ENCODE results near the gene ZNF493. TPM values are rescaled to one million over a fixed set of nuclear protein-coding genes. Genes with fewer than 3 reads are reported as not detected.

ZNF493 gene
- total RNA-seq, 1 donor from 2014 or later = 52.6 TPM

DNA sequence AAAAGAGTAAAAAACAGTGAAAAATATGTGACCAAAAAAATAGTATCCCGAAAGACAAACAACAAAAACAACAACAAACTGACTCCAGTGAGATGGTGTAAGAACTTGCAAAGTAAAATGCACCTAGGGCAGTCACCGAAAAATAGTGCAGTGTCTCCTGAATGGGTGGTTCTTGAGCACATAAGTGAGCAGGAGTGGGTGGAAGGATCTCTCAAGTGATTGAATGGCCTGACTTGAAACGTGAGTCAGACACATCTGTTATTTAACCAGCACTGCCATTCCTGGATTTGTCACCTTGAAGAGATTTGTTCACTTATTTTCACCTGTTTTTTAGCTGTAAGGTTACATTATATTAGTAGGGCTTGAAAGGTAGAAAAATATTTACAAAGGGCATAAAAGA lies 34.6 kb upstream of the ZNF493 start:
- TF ChIP-seq, protein P1, sequence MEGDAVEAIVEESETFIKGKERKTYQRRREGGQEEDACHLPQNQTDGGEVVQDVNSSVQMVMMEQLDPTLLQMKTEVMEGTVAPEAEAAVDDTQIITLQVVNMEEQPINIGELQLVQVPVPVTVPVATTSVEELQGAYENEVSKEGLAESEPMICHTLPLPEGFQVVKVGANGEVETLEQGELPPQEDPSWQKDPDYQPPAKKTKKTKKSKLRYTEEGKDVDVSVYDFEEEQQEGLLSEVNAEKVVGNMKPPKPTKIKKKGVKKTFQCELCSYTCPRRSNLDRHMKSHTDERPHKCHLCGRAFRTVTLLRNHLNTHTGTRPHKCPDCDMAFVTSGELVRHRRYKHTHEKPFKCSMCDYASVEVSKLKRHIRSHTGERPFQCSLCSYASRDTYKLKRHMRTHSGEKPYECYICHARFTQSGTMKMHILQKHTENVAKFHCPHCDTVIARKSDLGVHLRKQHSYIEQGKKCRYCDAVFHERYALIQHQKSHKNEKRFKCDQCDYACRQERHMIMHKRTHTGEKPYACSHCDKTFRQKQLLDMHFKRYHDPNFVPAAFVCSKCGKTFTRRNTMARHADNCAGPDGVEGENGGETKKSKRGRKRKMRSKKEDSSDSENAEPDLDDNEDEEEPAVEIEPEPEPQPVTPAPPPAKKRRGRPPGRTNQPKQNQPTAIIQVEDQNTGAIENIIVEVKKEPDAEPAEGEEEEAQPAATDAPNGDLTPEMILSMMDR (IDR thresholded peaks at IDR 0.05) = no peak
- Histone ChIP-seq H2AFZ (replicated peaks) (no peak overlapping the region), H3K36me3 (peaks cover 49% of the 10 kb centered on the region), H3K27ac (no peak overlapping the region), H3K79me2 (ENCODE audit: low read depth) (peaks cover 85% of the 10 kb centered on the region), H3K9me3 (ENCODE audit: low read depth) (no peaks in the 10 kb centered on the region), H3K9ac (no peak overlapping the region), H3K4me1 (peaks cover 3% of the 10 kb centered on the region), H3K27me3 (no peaks in the 10 kb centered on the region), H4K20me1 (ENCODE audit: low read depth) (no peaks in the 10 kb centered on the region), H3F3A (ENCODE audit: low read depth) (peaks cover 7% of the 10 kb centered on the region), H3K4me3 (no peak overlapping the region), H3K4me2 (no peak overlapping the region)
- Mint-ChIP-seq H3K36me3 (peaks cover 70% of the 10 kb centered on the region), H3K27me3 (ENCODE audit: insufficient read depth, low read depth) (peaks cover 10% of the 10 kb centered on the region), H3K9me3 (peaks cover 86% of the 10 kb centered on the region), H3K27ac (no peak overlapping the region), H3K4me3 (no peak overlapping the region), H3K4me1 (no peaks in the 10 kb centered on the region)
- no peak for DNase-seq (ENCODE audit: low spot score)

GRCh38 chr19:21383980-21384582 lies 12.9 kb upstream of the ZNF493 start:
- H4K20me1 ChIP-seq (ENCODE audit: low read depth) = no peaks in the 10 kb centered on the region
- H3K4me3 ChIP-seq = no peak overlapping the region

GRCh38 chr19:21396121-21396520 lies 812 bp upstream of the ZNF493 start:
- TF ChIP-seq, protein P1 (IDR thresholded peaks at IDR 0.05) = no peak
- no peak for TF ChIP-seq EZH2 (IDR thresholded peaks at IDR 0.05)
- TF ChIP-seq EZH2phosphoT487 (IDR thresholded peaks at IDR 0.05) = no peak
- peaks cover 5% of the 10 kb centered on the region for H3F3A ChIP-seq (ENCODE audit: low read depth)
- H3K4me1 ChIP-seq = peaks cover 5% of the 10 kb centered on the region
- H3K4me1 Mint-ChIP-seq = no peaks in the 10 kb centered on the region
- H3K79me2 ChIP-seq (ENCODE audit: low read depth) = peaks cover 41% of the 10 kb centered on the region
- no peaks in the 10 kb centered on the region for H3K36me3 ChIP-seq
- no peak overlapping the region for H3K4me3 ChIP-seq
- H3K9me3 ChIP-seq (ENCODE audit: low read depth) = no peaks in the 10 kb centered on the region
- H3K27me3 Mint-ChIP-seq (ENCODE audit: insufficient read depth, low read depth) = peaks cover 3% of the 10 kb centered on the region
- no peak for DNase-seq (ENCODE audit: low spot score)
- no peak overlapping the region for H3K4me3 Mint-ChIP-seq
- H3K27me3 ChIP-seq = no peaks in the 10 kb centered on the region
- H3K27ac ChIP-seq = no peak overlapping the region
- H2AFZ ChIP-seq (replicated peaks) = no peak overlapping the region
- peaks cover 28% of the 10 kb centered on the region for H3K36me3 Mint-ChIP-seq
- H3K27ac Mint-ChIP-seq = no peak overlapping the region
- H3K9ac ChIP-seq = no peak overlapping the region
- H4K20me1 ChIP-seq (ENCODE audit: low read depth) = no peaks in the 10 kb centered on the region
- H3K4me2 ChIP-seq = no peak overlapping the region
- H3K9me3 Mint-ChIP-seq = peaks cover 60% of the 10 kb centered on the region

More at GRCh38 chr19:21383980-21384582, 12.9 kb upstream of the ZNF493 start:
- no peak for DNase-seq (ENCODE audit: low spot score)
- Mint-ChIP-seq H3K4me1 (no peaks in the 10 kb centered on the region), H3K36me3 (peaks cover 52% of the 10 kb centered on the region), H3K4me3 (no peak overlapping the region), H3K27ac (no peak overlapping the region), H3K9me3 (peaks cover 80% of the 10 kb centered on the region), H3K27me3 (ENCODE audit: insufficient read depth, low read depth) (peaks cover 5% of the 10 kb centered on the region)
- H3K79me2 ChIP-seq (ENCODE audit: low read depth) = no peaks in the 10 kb centered on the region
- peaks cover 46% of the 10 kb centered on the region for H3K36me3 ChIP-seq
- H3K4me2 ChIP-seq = no peak overlapping the region
- H3K27me3 ChIP-seq = no peaks in the 10 kb centered on the region
- H3K9me3 ChIP-seq (ENCODE audit: low read depth) = peaks cover 80% of the 10 kb centered on the region
- TF ChIP-seq EZH2 (IDR thresholded peaks at IDR 0.05) (no peak), EZH2phosphoT487 (IDR thresholded peaks at IDR 0.05) (no peak)
- TF ChIP-seq, protein P1 (IDR thresholded peaks at IDR 0.05) = no peak
- H2AFZ ChIP-seq (replicated peaks) = no peak overlapping the region
- H3F3A ChIP-seq (ENCODE audit: low read depth) = peaks cover 47% of the 10 kb centered on the region
- H3K4me1 ChIP-seq = no peaks in the 10 kb centered on the region
- H3K9ac ChIP-seq = no peak overlapping the region
- no peak overlapping the region for H3K27ac ChIP-seq

Measured in neural progenitor cell (in vitro differentiated cells).